Sigmoid colon (tissue), 4 donors: Measurements from ENCODE around the gene SMARCA2.

Experiments used
- POLR2AphosphoS5 ChIP-seq, 4 donors: sonication (generic); formaldehyde crosslinking; IDR thresholded peaks; one replicate each; pipeline ENCODE4 v1.6.1; 2017; ENCODE audit warnings: antibody characterized with exemption in 4 of 4
- TF ChIP-seq, protein P1 (sequence below), 4 experiments: fragments of 450-650 bp in 3 of 4; fragments of 200-600 bp in 1 of 4; IDR thresholded peaks; one replicate each; pipeline ENCODE4 v1.5.1; 2016 to 2019; ENCODE audit warnings: antibody characterized with exemption in 4 of 4, mild to moderate bottlenecking in 3 of 4, moderate library complexity in 2 of 4

- TF ChIP-seq, protein P1, sequence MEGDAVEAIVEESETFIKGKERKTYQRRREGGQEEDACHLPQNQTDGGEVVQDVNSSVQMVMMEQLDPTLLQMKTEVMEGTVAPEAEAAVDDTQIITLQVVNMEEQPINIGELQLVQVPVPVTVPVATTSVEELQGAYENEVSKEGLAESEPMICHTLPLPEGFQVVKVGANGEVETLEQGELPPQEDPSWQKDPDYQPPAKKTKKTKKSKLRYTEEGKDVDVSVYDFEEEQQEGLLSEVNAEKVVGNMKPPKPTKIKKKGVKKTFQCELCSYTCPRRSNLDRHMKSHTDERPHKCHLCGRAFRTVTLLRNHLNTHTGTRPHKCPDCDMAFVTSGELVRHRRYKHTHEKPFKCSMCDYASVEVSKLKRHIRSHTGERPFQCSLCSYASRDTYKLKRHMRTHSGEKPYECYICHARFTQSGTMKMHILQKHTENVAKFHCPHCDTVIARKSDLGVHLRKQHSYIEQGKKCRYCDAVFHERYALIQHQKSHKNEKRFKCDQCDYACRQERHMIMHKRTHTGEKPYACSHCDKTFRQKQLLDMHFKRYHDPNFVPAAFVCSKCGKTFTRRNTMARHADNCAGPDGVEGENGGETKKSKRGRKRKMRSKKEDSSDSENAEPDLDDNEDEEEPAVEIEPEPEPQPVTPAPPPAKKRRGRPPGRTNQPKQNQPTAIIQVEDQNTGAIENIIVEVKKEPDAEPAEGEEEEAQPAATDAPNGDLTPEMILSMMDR (IDR thresholded peaks at IDR 0.05) = no peak
- no peak for TF ChIP-seq POLR2AphosphoS5 (IDR thresholded peaks at IDR 0.05)
Measured at GRCh38 chr9:2174911-2175310, 159.8 kb downstream of the SMARCA2 start.
